Endothelial cell of umbilical vein (primary cell): ENCODE measurements around the gene SLC37A1. TPM values are rescaled to one million over a fixed set of nuclear protein-coding genes. Genes with fewer than 3 reads are reported as not detected.

Experiments
- BruUV-seq: library from RNA; stranded (reverse); fragments of 400-500 nt; replicated peaks from 2 replicates; lab custom pipeline; 2021; lab: Mats Ljungman, UMichigan
- CTCF ChIA-PET: fragments of 300-600, 350-600 bp; sonication (Branson Sonifier 250); formaldehyde crosslinking; loops from one replicate; lab custom pipeline; 2021; ENCODE audit warnings: antibody characterized with exemption, inconsistent platforms; lab: Charles Lee
- POLR2A ChIA-PET: fragments of 300-600, 350-600 bp; sonication (Branson Sonifier 250); formaldehyde crosslinking; loops from one replicate; lab custom pipeline; 2021; ENCODE audit warnings: antibody characterized with exemption, inconsistent platforms; lab: Charles Lee
- DNase-seq: peaks from one replicate; pipeline ENCODE4 v3.0.0-alpha.2; 2011; ENCODE audit warnings: low read depth, low spot score
- FAIRE-seq: peaks from 2 replicates; lab custom pipeline; 2011; peaks lifted over from hg19 to GRCh38; lab: Jason Lieb, UNC
- H2AFZ ChIP-seq: 2 replicates; pipeline ENCODE4 v1.6.0; 2012; ENCODE audit warnings: low read depth, low read length, control low read depth, inconsistent platforms
- H3K27ac ChIP-seq: 2 replicates; pipeline ENCODE4 v1.5.1; 2011; ENCODE audit warnings: low read depth, mild to moderate bottlenecking, control low read depth, low read length, moderate library complexity; ENCODE audit not compliant: insufficient read depth
- H3K27me3 ChIP-seq, 2 experiments: 2 replicates each; pipeline versions ENCODE4 v1.6.0 to v1.6.1; 2011; ENCODE audit warnings: low read length in 2 of 2, mixed read lengths in 1 of 2; ENCODE audit not compliant: control insufficient read depth in 2 of 2, insufficient read depth in 2 of 2
- H3K36me3 ChIP-seq, 2 experiments: 2 replicates in 1 of 2; 3 replicates in 1 of 2; pipeline ENCODE4 v1.5.1; 2011; ENCODE audit warnings: low read length in 2 of 2, mild to moderate bottlenecking in 1 of 2, moderate library complexity in 1 of 2; ENCODE audit not compliant: control insufficient read depth in 2 of 2, insufficient read depth in 2 of 2; ENCODE audit errors: extremely low read depth in 1 of 2
- H3K4me1 ChIP-seq: 3 replicates; pipeline ENCODE4 v1.5.1; 2011; ENCODE audit warnings: mild to moderate bottlenecking, low read length; ENCODE audit not compliant: control insufficient read depth, insufficient read depth; ENCODE audit errors: extremely low read depth
- H3K4me2 ChIP-seq: 2 replicates; pipeline ENCODE4 v1.6.1; 2011; ENCODE audit warnings: low read length, control low read depth, mixed read lengths; ENCODE audit not compliant: insufficient read depth
- H3K4me3 ChIP-seq, 3 experiments: fragments of 200-600 bp in 1 of 3; sonication (generic), shearing (Covaris generic) in 1 of 3; replicated peaks in 1 of 3; 2 replicates each; pipeline ENCODE4 v1.5.1; 2011 to 2016; ENCODE audit warnings: control low read depth in 3 of 3, low read length in 3 of 3, mild to moderate bottlenecking in 2 of 3, inconsistent platforms in 1 of 3, low read depth in 1 of 3, moderate library complexity in 1 of 3; ENCODE audit not compliant: insufficient read depth in 1 of 3
- H3K79me2 ChIP-seq: 2 replicates; pipeline ENCODE4 v1.6.0; 2012; ENCODE audit warnings: low read length, inconsistent platforms; ENCODE audit not compliant: control insufficient read depth, insufficient read depth
- H3K9ac ChIP-seq: replicated peaks from 2 replicates; pipeline ENCODE3; 2011; ENCODE audit warnings: low read length, control low read depth; ENCODE audit not compliant: insufficient read depth; ENCODE audit errors: extremely low read depth
- H3K9me1 ChIP-seq: replicated peaks from 3 replicates; pipeline ENCODE4 v1.6.0; 2011; ENCODE audit warnings: mild to moderate bottlenecking, low read length; ENCODE audit not compliant: control insufficient read depth, insufficient read depth; ENCODE audit errors: extremely low read depth
- H3K9me3 ChIP-seq: replicated peaks from 2 replicates; pipeline ENCODE4 v1.5.1; 2012; ENCODE audit warnings: low read length, inconsistent platforms; ENCODE audit not compliant: control insufficient read depth, insufficient read depth
- H4K20me1 ChIP-seq: replicated peaks from 2 replicates; pipeline ENCODE3; 2011; ENCODE audit warnings: mild to moderate bottlenecking, low read length; ENCODE audit not compliant: control insufficient read depth, insufficient read depth; ENCODE audit errors: extremely low read depth
- CTCF ChIP-seq, 2 donors: IDR thresholded peaks; 1 replicate in 1 of 2; 2 replicates in 1 of 2; pipeline ENCODE4 v1.5.1; 2011; ENCODE audit warnings: low read length in 2 of 2, mild to moderate bottlenecking in 2 of 2, moderate library complexity in 2 of 2, control low read depth in 1 of 2, inconsistent platforms in 1 of 2, low read depth in 1 of 2; ENCODE audit not compliant: insufficient read depth in 1 of 2; ENCODE audit errors: extremely low read depth in 1 of 2
- EZH2 ChIP-seq: IDR thresholded peaks from 2 replicates; pipeline ENCODE4 v1.6.1; 2012; ENCODE audit warnings: borderline replicate concordance, low read depth, mild to moderate bottlenecking, moderate library complexity, low read length, inconsistent platforms; ENCODE audit not compliant: severe bottlenecking
- FOS ChIP-seq: IDR thresholded peaks from 2 replicates; pipeline ENCODE4 v1.6.1; 2011; ENCODE audit warnings: mild to moderate bottlenecking, low read length, moderate library complexity, borderline replicate concordance; ENCODE audit not compliant: insufficient read depth
- GATA2 ChIP-seq: IDR thresholded peaks from 2 replicates; pipeline ENCODE4 v1.7.0; 2011; ENCODE audit warnings: low read depth, mild to moderate bottlenecking, moderate library complexity, mixed read lengths, low read length; ENCODE audit not compliant: insufficient read length, insufficient read depth
- JUN ChIP-seq: IDR thresholded peaks from 2 replicates; pipeline ENCODE4 v1.6.1; 2011; ENCODE audit warnings: borderline replicate concordance, low read depth; ENCODE audit not compliant: insufficient read length, insufficient read depth
- MAX ChIP-seq: IDR thresholded peaks from 2 replicates; pipeline ENCODE4 v1.6.1; 2011; ENCODE audit not compliant: insufficient read depth, insufficient read length
- MYC ChIP-seq: IDR thresholded peaks from one replicate; pipeline ENCODE4 v1.6.1; 2011; ENCODE audit warnings: mild to moderate bottlenecking, low read depth, low read length
- POLR2A ChIP-seq: IDR thresholded peaks from 2 replicates; pipeline ENCODE4 v1.6.1; 2012; ENCODE audit warnings: low read depth, mild to moderate bottlenecking, control low read depth, low read length
- POLR2AphosphoS5 ChIP-seq: IDR thresholded peaks from 2 replicates; pipeline ENCODE4 v1.6.1; 2012; ENCODE audit warnings: low read depth, mild to moderate bottlenecking, control low read depth, low read length, moderate library complexity; ENCODE audit not compliant: insufficient read depth
- dilution Hi-C: fragments of 300-500 bp; cut with MboI; formaldehyde crosslinking; loops from one replicate; pipeline ENCODE4 v1.15.0; 2019; ENCODE audit warnings: low sequenced_read_pairs; ENCODE audit not compliant: extremely low pct_ligation_motif_present
- intact Hi-C: fragments of 100-400 bp; cut with micrococcal nuclease; formaldehyde crosslinking; loops from one replicate; pipeline ENCODE4 v1.10.0; 2022
- polyA plus RNA-seq, 4 experiments: library from polyadenylated mRNA; depleted of rRNA in 3 of 4; stranded (reverse) in 3 of 4; unstranded in 1 of 4; fragments of >200 nt; gene quantifications; 2 replicates each; pipeline versions ENCODE4 v1.2.1 to v1.2.3, GENCODE V29; 2011 to 2012; ENCODE audit warnings: missing spikeins in 1 of 4
- total RNA-seq: library from RNA; stranded (reverse); gene quantifications from 2 replicates; pipeline ENCODE4 v1.2.3, GENCODE V29; 2021

Gene SLC37A1
- total and polyA plus RNA-seq, 2 donors (not counting 3 experiments of a cell fraction or from before 2014, with no cell fraction given), result 4.7 to 7.6 TPM

- dilution Hi-C loops, result no loop called here
These were observed 100.1 kb downstream of the SLC37A1 start for GRCh38 chr21:42613756-42614155.

More at GRCh38 chr21:42613756-42614155, 100.1 kb downstream of the SLC37A1 start:
- Histone ChIP-seq H3K4me3 (no peak overlapping the region), H3K9me1 (no peaks in the 10 kb centered on the region), H3K27ac (no peak overlapping the region), H3K4me2 (no peak overlapping the region), H3K36me3 (no peaks in the 10 kb centered on the region), H3K9me3 (no peaks in the 10 kb centered on the region), H3K79me2 (no peaks in the 10 kb centered on the region), H3K27me3 (peaks cover 1 to 7% of the 10 kb centered on the region in 2 experiments), H3K9ac (no peak overlapping the region), H4K20me1 (no peaks in the 10 kb centered on the region), H3K4me1 (no peaks in the 10 kb centered on the region), H2AFZ (no peak overlapping the region)
- intact Hi-C loops, result no loop called here
- ChIA-PET POLR2A (no interaction called here), CTCF (no interaction called here)
- no TSS peak for BruUV-seq
- TF ChIP-seq CTCF (IDR thresholded peaks at IDR 0.05; ENCODE audit: extremely low read depth in 1 of 2, insufficient read depth in 1 of 2, low read depth in 1 of 2, low read length in 2 of 2) (no peak), POLR2AphosphoS5 (no peak), EZH2 (no peak), JUN (no peak), POLR2A (no peak), MAX (no peak), MYC (no peak), FOS (no peak), GATA2 (no peak)
- no peak for DNase-seq
- FAIRE-seq, result no peak
